SW480 (cell line): ENCODE results near the gene PHF13.

Source experiments
- DNase-seq: peaks from one replicate; pipeline ENCODE4 v3.0.0-alpha.2; 2016; ENCODE audit warnings: low spot score

Gene PHF13

GRCh38 chr1:6613361-6614018 lies at the start of gene PHF13:
TSS of gene PHF13 (plus strand) at chr1:6613731. CDS start at chr1:6614067, 336 bp downstream.
- peak; percentile 98 for DNase-seq

GRCh38 chr1:6569033-6569432 lies 44.5 kb upstream of the PHF13 start:
- DNase-seq, result no peak

- no peak for DNase-seq
These were observed 43.4 kb upstream of the PHF13 start for GRCh38 chr1:6570100-6570499.

- DNase-seq, result no peak
These were observed 42.5 kb upstream of the PHF13 start for GRCh38 chr1:6570987-6571386.

- DNase-seq, result no peak
These were observed 40.7 kb upstream of the PHF13 start for GRCh38 chr1:6572653-6573383.

GRCh38 chr1:6574025-6574620 lies 39.4 kb upstream of the PHF13 start:
- no peak for DNase-seq

- no peak for DNase-seq
These were observed 38.7 kb upstream of the PHF13 start for GRCh38 chr1:6574818-6575217.

- no peak for DNase-seq
These were observed 35.6 kb upstream of the PHF13 start for GRCh38 chr1:6577831-6578525.

- no peak for DNase-seq
These were observed 34.7 kb upstream of the PHF13 start for GRCh38 chr1:6578624-6579373.

GRCh38 chr1:6579374-6580118 lies 34.0 kb upstream of the PHF13 start, which contains the start of gene ZBTB48:
TSS of gene ZBTB48 (plus strand) at chr1:6579994. CDS start at chr1:6580610, 616 bp downstream.
- peak; percentile 96 for DNase-seq

GRCh38 chr1:6580119-6580592 lies 33.4 kb upstream of the PHF13 start:
- no peak for DNase-seq

GRCh38 chr1:6580593-6581409 lies 32.7 kb upstream of the PHF13 start:
- DNase-seq, result no peak

GRCh38 chr1:6581561-6582305 lies 31.8 kb upstream of the PHF13 start:
- no peak for DNase-seq

- peak; percentile 36 for DNase-seq
These were observed 31.2 kb upstream of the PHF13 start for GRCh38 chr1:6582370-6582769.

GRCh38 chr1:6584126-6585080 lies 29.1 kb upstream of the PHF13 start:
- no peak for DNase-seq

GRCh38 chr1:6585081-6585722 lies 28.3 kb upstream of the PHF13 start:
- DNase-seq, result no peak

GRCh38 chr1:6585841-6586240 lies 27.7 kb upstream of the PHF13 start:
- DNase-seq, result no peak

GRCh38 chr1:6586404-6586816 lies 27.1 kb upstream of the PHF13 start:
- DNase-seq, result no peak
